Suprapubic skin (tissue), 3 donors: ENCODE measurements around the gene PCARE.

Experiments
- CTCF ChIP-seq, 2 donors: fragments of 200-600 bp in 1 of 2; fragments of 450-650 bp in 1 of 2; sonication (generic) in 1 of 2; IDR thresholded peaks; one replicate each; pipeline ENCODE4 v1.5.1; 2016 to 2019; ENCODE audit warnings: antibody characterized with exemption in 2 of 2, mild to moderate bottlenecking in 1 of 2, moderate library complexity in 1 of 2
- POLR2A ChIP-seq, 2 donors: fragments of 450-650 bp; IDR thresholded peaks; one replicate each; pipeline ENCODE4 v1.6.1; 2017; ENCODE audit warnings: antibody characterized with exemption in 2 of 2, mild to moderate bottlenecking in 2 of 2, moderate library complexity in 2 of 2

GRCh38 chr2:29080886-29081743 lies 6.8 kb upstream of the PCARE start:
- no peak for TF ChIP-seq CTCF (IDR thresholded peaks at IDR 0.05)
- no peak for TF ChIP-seq POLR2A (IDR thresholded peaks at IDR 0.05)
